GM18519 (cell line): ENCODE results near the gene TSPAN4.

ENCODE experiments used
- ATAC-seq: cut with Tn5 transposase; IDR thresholded peaks from one replicate; pipeline ENCODE4 v1.9.1; 2021; ENCODE audit warnings: mild to moderate bottlenecking, moderate library complexity; ENCODE audit not compliant: unreplicated experiment, low FRiP score

TSPAN4 gene

GRCh38 chr11:877565-877964 is 34.9 kb downstream of the TSPAN4 start:
- ATAC-seq, result no peak

GRCh38 chr11:880447-880846 is 37.8 kb downstream of the TSPAN4 start:
- ATAC-seq, result no peak

GRCh38 chr11:882596-882995 is 39.9 kb downstream of the TSPAN4 start:
- ATAC-seq, result no peak

GRCh38 chr11:883527-883926 is 40.9 kb downstream of the TSPAN4 start:
- ATAC-seq, result no peak

- ATAC-seq, result no peak
These were observed 42.0 kb downstream of the TSPAN4 start for GRCh38 chr11:884578-885070.

GRCh38 chr11:886568-886967 is 43.9 kb downstream of the TSPAN4 start:
- no peak for ATAC-seq

GRCh38 chr11:887589-887988 is 44.9 kb downstream of the TSPAN4 start:
- ATAC-seq, result no peak

- no peak for ATAC-seq
These were observed 45.9 kb downstream of the TSPAN4 start for GRCh38 chr11:888310-889212.

GRCh38 chr11:889257-889656 is 46.6 kb downstream of the TSPAN4 start:
- no peak for ATAC-seq

- ATAC-seq, result no peak
These were observed 47.2 kb downstream of the TSPAN4 start for GRCh38 chr11:889687-890475.

- ATAC-seq, result no peak
These were observed 48.3 kb downstream of the TSPAN4 start for GRCh38 chr11:890794-891540.

GRCh38 chr11:893008-893654 is 50.5 kb downstream of the TSPAN4 start:
- ATAC-seq, result no peak

GRCh38 chr11:894575-895201 is 52.0 kb downstream of the TSPAN4 start:
- ATAC-seq, result no peak

- no peak for ATAC-seq
These were observed 52.9 kb downstream of the TSPAN4 start for GRCh38 chr11:895331-896110.

GRCh38 chr11:897253-898142 is 54.8 kb downstream of the TSPAN4 start:
- no peak for ATAC-seq

- no peak for ATAC-seq
These were observed 55.5 kb downstream of the TSPAN4 start for GRCh38 chr11:898143-898511.

- ATAC-seq, result no peak
These were observed 56.0 kb downstream of the TSPAN4 start for GRCh38 chr11:898540-899190.

GRCh38 chr11:899724-900123 is 57.1 kb downstream of the TSPAN4 start:
- ATAC-seq, result no peak
